Stimulated activated CD8-positive, alpha-beta memory T cell treated with anti-CD3 and anti-CD28 coated beads, Interleukin-7, amount 100 ng/mL, for 48 hours (primary cell): ENCODE measurements around the gene SLC16A11.
"Not testable (repeated sequence)": the region's sequence is repeated elsewhere in the genome, so short reads cannot be mapped to it uniquely, and the experiment has no call there.

Experiments used
- DNase-seq, 2 donors: peaks; one replicate each; pipeline ENCODE4 v3.0.0-alpha.2; 2020; ENCODE audit warnings: low read depth in 1 of 2; ENCODE audit errors: extremely low read depth in 1 of 2

Gene SLC16A11

GRCh38 chr17:7043497-7044198 lies at the start of gene SLC16A11:
Gene SLC16A11, minus strand, starts transcription at chr17:7044092. Its CDS starts 579 bp downstream, at chr17:7043513.
- DNase-seq = no peak

- DNase-seq = not testable (repeated sequence)
Observed at GRCh38 chr17:7091311-7092005, 47.6 kb upstream of the SLC16A11 start.

GRCh38 chr17:7089570-7089969 lies 45.7 kb upstream of the SLC16A11 start:
- DNase-seq = not testable (repeated sequence)

GRCh38 chr17:7088442-7088841 lies 44.5 kb upstream of the SLC16A11 start:
- DNase-seq = not testable (repeated sequence)

- DNase-seq = no peak
Observed at GRCh38 chr17:7084088-7084487, 40.2 kb upstream of the SLC16A11 start.

- DNase-seq = no peak
Observed at GRCh38 chr17:7083592-7083991, 39.7 kb upstream of the SLC16A11 start.

- DNase-seq = peak in 1 of 2 donors; percentile 6
Observed at GRCh38 chr17:7081341-7082062, 37.6 kb upstream of the SLC16A11 start.

GRCh38 chr17:7080456-7081041 lies 36.7 kb upstream of the SLC16A11 start:
- no peak for DNase-seq

GRCh38 chr17:7079581-7080455 lies 35.9 kb upstream of the SLC16A11 start, which contains the start of gene CLEC10A:
Gene CLEC10A, minus strand, starts transcription at chr17:7080251. Its CDS starts 1,439 bp downstream, at chr17:7078812.
- DNase-seq = no peak

GRCh38 chr17:7078711-7079110 lies 34.8 kb upstream of the SLC16A11 start:
- no peak for DNase-seq

GRCh38 chr17:7077911-7078546 lies 34.1 kb upstream of the SLC16A11 start:
- no peak for DNase-seq

GRCh38 chr17:7074931-7075330 lies 31.0 kb upstream of the SLC16A11 start:
- DNase-seq = no peak

- DNase-seq = no peak
Observed at GRCh38 chr17:7072406-7072805, 28.5 kb upstream of the SLC16A11 start.

GRCh38 chr17:7070712-7071111 lies 26.8 kb upstream of the SLC16A11 start:
- DNase-seq = no peak

- DNase-seq = no peak
Observed at GRCh38 chr17:7068268-7068667, 24.4 kb upstream of the SLC16A11 start.

- DNase-seq = no peak
Observed at GRCh38 chr17:7067198-7067597, 23.3 kb upstream of the SLC16A11 start.

- no peak for DNase-seq
Observed at GRCh38 chr17:7064261-7064660, 20.4 kb upstream of the SLC16A11 start.

GRCh38 chr17:7063518-7064094 lies 19.7 kb upstream of the SLC16A11 start:
- no peak for DNase-seq

- peak in 1 of 2 donors; percentile 45 for DNase-seq
Observed at GRCh38 chr17:7060165-7060891, 16.4 kb upstream of the SLC16A11 start.
